DND-41 (cell line): Measurements from ENCODE around the gene GPR176.

Experiments
- EZH2 ChIP-seq: IDR thresholded peaks from 3 replicates; pipeline ENCODE4 v1.6.1; 2012; ENCODE audit warnings: borderline replicate concordance, low read depth, mild to moderate bottlenecking, moderate library complexity, low read length, inconsistent platforms; ENCODE audit not compliant: severe bottlenecking
- TF ChIP-seq, protein P1 (sequence below): IDR thresholded peaks from 2 replicates; pipeline ENCODE4 v1.5.1; 2012; ENCODE audit warnings: borderline replicate concordance, low read length, moderate library complexity, mild to moderate bottlenecking; ENCODE audit not compliant: poor library complexity, severe bottlenecking; ENCODE audit errors: extremely low read depth

DNA sequence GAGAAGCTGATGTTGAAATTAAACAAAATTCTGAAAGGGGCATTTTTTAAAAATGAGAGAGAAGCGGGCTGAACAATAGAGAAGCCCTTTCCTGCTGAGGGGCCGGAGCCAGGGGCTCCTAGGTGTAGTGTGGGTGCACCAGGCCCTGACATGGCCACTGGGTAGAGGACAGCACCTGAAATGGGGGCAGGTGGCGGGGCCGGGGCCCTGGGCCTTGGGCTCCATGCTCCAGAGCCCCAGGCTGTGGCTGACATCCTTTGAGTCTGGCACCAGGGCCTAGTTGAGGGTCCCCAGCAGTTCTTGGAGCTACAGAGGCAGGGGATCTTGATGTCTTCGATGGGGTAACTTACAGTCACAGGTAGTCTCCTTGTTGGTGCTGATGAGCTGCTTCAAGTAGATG is 6.5 kb upstream of the GPR176 start:
- TF ChIP-seq, protein P1, sequence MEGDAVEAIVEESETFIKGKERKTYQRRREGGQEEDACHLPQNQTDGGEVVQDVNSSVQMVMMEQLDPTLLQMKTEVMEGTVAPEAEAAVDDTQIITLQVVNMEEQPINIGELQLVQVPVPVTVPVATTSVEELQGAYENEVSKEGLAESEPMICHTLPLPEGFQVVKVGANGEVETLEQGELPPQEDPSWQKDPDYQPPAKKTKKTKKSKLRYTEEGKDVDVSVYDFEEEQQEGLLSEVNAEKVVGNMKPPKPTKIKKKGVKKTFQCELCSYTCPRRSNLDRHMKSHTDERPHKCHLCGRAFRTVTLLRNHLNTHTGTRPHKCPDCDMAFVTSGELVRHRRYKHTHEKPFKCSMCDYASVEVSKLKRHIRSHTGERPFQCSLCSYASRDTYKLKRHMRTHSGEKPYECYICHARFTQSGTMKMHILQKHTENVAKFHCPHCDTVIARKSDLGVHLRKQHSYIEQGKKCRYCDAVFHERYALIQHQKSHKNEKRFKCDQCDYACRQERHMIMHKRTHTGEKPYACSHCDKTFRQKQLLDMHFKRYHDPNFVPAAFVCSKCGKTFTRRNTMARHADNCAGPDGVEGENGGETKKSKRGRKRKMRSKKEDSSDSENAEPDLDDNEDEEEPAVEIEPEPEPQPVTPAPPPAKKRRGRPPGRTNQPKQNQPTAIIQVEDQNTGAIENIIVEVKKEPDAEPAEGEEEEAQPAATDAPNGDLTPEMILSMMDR = no peak
- no peak for TF ChIP-seq EZH2
